ENCODE results near the gene NABP1. TPM values are rescaled to one million over a fixed set of nuclear protein-coding genes. Genes with fewer than 3 reads are reported as not detected.

NABP1 gene

Small RNAs within 50 kb of the gene (small RNA-seq; reads per million reads assigned to genes)
- gene RF02271 (ENCODE audit: insufficient read depth) = not detected

Measured in neuronal stem cell (in vitro differentiated cells).